HG03521 (cell line): ENCODE measurements around the gene FYB1.
"Not testable (repeated sequence)": the region's sequence is repeated elsewhere in the genome, so short reads cannot be mapped to it uniquely, and the experiment has no call there.

ENCODE experiments used
- ATAC-seq: cut with Tn5 transposase; IDR thresholded peaks from one replicate; pipeline ENCODE4 v1.9.1; 2021; ENCODE audit warnings: mild to moderate bottlenecking, moderate library complexity; ENCODE audit not compliant: unreplicated experiment

The FYB1 gene, protein sequence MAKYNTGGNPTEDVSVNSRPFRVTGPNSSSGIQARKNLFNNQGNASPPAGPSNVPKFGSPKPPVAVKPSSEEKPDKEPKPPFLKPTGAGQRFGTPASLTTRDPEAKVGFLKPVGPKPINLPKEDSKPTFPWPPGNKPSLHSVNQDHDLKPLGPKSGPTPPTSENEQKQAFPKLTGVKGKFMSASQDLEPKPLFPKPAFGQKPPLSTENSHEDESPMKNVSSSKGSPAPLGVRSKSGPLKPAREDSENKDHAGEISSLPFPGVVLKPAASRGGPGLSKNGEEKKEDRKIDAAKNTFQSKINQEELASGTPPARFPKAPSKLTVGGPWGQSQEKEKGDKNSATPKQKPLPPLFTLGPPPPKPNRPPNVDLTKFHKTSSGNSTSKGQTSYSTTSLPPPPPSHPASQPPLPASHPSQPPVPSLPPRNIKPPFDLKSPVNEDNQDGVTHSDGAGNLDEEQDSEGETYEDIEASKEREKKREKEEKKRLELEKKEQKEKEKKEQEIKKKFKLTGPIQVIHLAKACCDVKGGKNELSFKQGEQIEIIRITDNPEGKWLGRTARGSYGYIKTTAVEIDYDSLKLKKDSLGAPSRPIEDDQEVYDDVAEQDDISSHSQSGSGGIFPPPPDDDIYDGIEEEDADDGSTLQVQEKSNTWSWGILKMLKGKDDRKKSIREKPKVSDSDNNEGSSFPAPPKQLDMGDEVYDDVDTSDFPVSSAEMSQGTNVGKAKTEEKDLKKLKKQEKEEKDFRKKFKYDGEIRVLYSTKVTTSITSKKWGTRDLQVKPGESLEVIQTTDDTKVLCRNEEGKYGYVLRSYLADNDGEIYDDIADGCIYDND

DNA sequence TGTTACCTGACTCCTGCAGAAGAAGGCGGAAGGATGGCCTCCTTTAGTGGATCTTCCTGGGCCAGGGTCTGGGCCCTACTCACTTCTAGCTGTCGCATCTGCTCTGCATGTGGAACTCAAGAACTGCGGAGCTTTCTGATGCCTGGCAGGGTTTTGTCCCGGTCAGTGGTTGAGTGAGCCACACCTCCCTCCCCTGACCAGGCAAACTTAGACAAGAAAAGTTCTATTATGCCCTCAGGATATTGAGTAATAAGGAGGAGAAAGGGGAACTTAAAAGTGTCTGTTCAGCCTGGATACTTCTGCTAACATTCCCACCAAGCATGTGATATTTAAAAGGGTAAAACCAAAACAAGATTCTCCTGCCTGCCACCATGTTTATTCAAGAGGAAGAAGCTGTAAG, at the start of gene FYB1:
Gene FYB1 (minus strand): TSS at position 127 of the 400 bp plus-strand sequence. CDS start 16,603 bp downstream, outside the sequence.
- ATAC-seq: no peak

DNA sequence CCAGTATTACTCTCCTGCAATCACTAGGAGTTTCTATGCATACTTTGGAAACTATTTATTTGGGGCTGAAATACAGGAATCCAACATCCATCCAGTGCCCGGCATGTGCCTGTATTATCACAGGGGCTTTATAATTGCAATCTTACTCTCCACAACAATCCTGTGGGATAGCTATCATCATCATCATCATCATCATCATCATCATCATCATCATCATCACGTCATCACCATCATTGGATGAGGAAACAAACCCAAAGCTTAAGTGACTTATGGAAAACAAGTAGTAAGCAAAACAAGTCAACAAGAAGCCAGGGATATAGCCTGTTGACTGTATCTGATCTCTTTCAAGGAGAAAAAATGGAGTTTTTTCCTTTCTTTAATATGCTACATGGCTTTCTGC, 47.8 kb upstream of the FYB1 start:
- ATAC-seq: no peak

DNA sequence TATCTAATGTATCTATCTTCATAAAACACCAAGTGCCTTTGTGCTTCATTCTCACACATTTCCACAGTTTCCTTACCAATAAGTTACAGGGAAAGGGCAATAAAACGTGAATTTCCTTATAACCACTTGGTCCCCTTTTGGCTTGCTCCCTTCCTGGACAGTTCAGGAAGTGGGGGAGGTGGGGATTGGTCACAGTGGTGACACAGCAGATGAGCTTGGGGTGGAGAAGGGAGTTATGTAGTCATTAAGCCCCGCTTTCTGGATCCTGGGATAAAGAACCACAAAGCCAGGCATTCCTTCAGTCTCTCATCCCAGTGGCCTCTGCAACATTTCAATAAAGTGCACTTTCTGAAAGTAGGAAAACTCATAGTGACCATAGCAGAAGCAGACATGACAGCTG, 47.1 kb upstream of the FYB1 start:
- no peak for ATAC-seq

DNA sequence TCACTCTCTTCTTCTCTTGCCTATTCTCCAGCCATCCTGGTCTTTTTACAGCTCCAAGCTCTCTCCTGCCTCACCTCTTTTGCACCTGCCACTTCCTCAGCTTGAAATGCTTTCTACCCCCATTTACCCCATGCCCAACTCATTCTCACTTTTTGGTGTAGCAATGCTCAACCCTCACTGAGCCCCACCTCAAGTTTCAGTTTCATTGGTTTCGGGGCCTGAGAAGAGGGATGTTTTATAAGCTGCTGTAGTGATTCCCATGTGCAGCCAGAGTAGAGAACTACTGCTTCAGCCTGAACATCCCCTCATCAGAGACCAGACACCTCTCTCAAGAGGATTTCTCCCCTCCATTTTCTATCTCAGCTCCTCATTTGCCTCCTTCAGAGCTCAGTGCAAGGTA, 45.2 kb upstream of the FYB1 start:
- peak; percentile 77 for ATAC-seq

DNA sequence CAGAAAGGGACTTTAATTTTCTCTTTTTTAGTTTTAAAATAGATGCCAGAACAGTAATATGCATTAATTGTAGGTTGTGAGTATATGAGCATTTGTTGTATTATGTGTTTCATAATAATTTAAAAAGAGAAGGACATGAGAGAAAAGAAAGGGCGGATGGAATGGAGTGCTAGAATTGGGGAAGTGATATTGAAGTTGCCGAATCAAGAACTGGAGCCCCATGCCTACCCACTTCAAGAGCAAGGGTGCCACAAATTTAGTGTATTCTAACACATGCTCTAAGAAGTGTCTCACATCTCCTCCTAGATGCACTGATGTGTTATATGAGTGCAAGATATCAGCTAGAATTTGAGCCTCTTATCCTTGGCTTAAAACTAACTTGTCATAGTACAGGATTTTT, 43.6 kb upstream of the FYB1 start:
- no peak for ATAC-seq

DNA sequence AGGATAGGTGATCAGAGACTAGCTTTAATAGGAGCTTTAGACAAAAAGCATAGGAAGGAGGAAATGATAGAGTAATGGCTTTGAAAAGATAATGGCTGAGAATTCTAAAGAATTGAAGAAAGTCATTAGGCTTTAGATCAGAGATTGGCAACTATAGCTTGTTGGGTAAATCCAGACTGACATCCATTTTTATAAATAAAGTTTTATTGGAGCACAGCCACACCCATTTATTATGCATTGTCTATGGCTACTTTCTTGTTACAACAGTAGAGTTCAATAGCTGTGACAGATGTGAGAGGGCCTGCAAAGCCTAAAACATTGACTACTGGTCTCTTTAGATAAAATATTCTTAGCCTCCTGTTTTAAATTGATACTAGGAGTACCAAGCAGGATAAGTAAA, 40.7 kb upstream of the FYB1 start:
- ATAC-seq: no peak

GRCh38 chr5:39257554-39257953, 38.2 kb upstream of the FYB1 start:
- no peak for ATAC-seq

GRCh38 chr5:39256477-39257235, 37.3 kb upstream of the FYB1 start:
- ATAC-seq: no peak

GRCh38 chr5:39255406-39255805, 36.0 kb upstream of the FYB1 start:
- ATAC-seq: no peak

GRCh38 chr5:39254671-39255070, 35.3 kb upstream of the FYB1 start:
- no peak for ATAC-seq

DNA sequence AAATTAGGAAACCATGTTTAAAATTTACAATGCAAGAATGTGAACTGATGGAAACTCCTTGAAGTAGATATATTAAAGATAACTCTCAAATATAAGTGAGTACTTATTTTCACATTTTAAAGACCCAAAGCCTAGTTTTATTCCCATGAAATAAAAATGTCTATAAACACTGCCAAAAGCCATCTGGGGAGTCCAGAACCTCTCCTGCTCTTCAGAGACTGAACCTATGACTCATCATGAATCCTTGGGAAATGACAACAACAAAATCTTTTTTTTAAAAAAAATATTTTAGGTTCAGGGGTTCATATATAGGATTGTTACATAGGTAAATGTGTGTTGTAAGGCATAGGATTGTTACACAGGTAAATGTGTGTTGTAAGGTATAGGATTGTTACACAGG, 33.8 kb upstream of the FYB1 start:
- no peak for ATAC-seq

DNA sequence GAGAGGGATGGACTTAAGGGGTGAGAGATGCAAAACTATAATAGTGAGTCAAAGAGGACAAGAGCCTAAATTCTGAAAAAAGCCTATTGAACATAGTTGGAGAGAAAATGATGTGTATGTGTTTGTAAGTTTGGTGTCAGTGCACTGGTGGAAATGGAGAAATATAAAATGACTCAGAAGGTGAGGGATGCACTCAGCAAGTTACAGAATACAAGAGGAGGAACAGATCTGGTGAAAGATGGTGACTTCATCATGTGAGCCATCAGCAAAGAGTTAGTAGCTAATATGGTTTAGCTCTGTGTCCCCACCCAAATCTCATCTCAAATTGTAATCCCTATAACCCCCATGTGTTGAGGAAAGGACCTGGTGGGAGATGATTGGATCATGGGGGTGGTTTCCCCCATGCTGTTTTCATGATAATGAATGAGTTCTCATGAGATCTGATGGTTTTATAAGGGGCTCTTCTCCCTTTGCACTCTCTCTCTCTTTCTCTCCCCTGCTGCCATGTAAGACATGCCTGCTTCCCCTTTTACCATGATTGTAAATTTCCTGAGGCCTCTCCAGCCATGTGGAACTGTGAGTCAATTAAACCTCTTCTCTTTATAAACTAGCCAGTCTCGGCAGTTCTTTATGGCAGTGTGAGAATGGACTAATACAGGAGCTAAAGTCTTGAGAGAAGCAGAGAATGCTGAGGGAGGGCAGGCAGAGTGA, 30.4 kb upstream of the FYB1 start:
- ATAC-seq: no peak

DNA sequence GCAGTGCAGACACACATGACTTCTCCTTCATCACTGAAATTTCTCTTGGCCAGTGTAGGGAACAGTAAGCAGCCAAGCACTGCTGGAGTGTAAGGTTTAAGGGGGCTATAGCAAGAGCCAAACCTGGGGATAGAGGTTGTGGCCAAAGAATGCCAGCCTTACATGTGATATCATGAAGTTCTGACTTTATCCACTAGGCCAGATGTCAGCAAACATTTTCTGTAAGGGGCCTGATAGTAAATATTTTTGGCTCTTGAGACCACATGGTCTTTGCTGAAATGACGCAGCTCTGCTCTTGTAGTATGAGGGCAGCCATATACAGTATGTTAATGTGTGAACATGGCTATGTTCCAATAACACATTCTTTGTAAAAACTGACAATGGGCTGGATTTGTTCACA, 29.7 kb upstream of the FYB1 start:
- no peak for ATAC-seq

DNA sequence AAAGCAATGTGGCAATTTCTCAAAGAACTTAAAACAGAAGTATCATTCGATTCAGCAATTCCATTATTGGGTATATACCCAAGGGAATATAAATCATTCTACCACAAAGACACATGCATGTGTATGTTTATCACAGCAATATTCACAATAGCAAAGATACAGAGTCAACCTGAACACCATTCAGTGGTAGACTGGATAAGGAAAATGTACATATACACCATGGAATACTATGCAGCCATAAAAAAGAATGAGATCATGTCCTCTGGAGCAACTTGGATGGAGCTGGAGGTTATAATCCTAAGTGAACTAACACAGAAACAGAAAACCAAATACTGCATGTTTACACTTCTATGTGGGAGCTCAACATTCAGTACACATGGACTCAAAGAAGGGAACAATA, 21.4 kb upstream of the FYB1 start:
- no peak for ATAC-seq

- ATAC-seq: no peak
Measured at GRCh38 chr5:39238366-39239105, 19.2 kb upstream of the FYB1 start.

GRCh38 chr5:39236718-39237117, 17.4 kb upstream of the FYB1 start:
- ATAC-seq: no peak

- no peak for ATAC-seq
Measured at GRCh38 chr5:39235648-39236047, 16.3 kb upstream of the FYB1 start.

DNA sequence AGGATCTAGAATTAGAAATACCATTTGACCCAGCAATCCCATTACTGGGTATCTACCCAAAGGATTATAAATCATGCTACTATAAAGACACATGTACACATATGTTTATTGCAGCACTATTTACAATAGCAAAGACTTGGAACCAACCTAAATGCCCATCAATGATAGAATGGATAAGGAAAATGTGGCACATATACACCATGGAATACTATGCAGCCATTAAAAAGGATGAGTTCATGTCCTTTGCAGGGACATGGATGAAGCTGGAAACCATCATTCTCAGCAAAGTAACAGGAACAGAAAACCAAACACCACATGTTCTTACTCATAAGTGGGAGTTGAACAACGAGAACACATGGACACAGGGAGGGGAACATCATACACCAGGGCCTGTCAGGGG, 15.1 kb upstream of the FYB1 start:
- not testable (repeated sequence) for ATAC-seq

DNA sequence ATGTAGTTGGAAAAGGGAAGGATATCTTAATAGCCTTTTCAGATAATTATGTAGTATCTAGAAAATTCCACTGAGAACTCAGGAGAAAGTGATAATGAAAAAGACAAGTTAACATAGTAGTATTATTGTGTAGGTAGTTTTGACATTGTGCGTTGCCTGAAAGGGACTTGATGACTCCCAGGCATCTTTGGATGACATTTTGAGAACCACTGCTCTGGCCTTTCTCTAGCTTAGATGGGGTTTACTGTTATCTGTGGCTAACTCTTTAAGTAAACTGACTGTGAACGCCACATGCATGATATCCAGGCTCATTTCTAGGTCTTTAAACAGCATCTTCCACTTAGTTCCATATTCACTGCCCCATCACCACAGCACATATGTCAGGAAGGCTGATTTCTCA, 14.4 kb upstream of the FYB1 start:
- no peak for ATAC-seq
